ENCODE measurements around the gene PRR20B.
"Not testable (repeated sequence)": the region's sequence is repeated elsewhere in the genome, so short reads cannot be mapped to it uniquely, and the experiment has no call there.

Gene PRR20B

DNA sequence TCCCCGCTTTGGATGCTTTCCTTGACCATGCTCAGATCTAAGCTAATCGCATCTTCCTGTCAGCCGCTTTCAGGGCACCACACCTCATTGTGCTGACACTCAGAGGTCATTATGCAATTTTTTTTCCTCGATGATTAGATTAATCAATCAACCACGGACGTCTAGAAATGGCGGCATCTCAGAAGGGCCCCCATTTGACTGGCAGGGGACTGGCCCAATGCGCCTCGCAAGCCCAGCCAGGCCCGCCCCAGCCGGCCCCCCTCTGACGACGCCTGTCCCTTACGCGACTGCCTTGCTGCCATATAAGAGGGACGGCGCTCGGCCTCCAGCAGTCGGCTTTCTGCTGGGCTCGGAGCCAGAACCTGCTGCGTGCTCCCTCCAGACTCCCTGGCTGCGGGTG, at the start of gene PRR20B:
Gene PRR20B, plus strand, starts transcription at position 301 of the 400 bp plus-strand sequence. CDS start 387 bp downstream, outside the sequence.
- H3K4me1 Mint-ChIP-seq; H3K36me3 Mint-ChIP-seq (ENCODE audit: low read depth); H3K4me3 Mint-ChIP-seq; H3K9me3 Mint-ChIP-seq; H3K27me3 Mint-ChIP-seq (ENCODE audit: low read depth); H3K27ac Mint-ChIP-seq: not testable (repeated sequence)

DNA sequence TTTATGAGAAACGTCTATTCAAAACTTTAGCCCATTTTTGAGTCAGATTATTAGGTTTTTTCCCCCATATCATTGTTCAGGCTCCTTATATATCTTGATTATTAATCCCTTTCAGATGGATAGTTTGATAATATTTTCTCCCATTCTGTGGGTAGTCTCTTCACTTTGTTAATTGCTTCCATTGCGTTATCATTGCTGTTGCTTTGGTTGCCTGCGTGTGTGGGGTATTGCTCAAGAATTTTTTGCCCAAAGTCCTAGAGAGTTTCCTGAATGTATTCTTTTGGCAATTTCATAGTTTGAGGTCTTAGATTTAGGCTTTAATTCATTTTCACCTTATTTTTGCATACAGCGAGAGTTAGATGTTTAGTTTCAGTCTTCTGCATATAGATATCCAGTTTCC, 32.3 kb upstream of the PRR20B start:
- H3K9me3 Mint-ChIP-seq: peaks cover 17% of the 10 kb centered on the region
- H3K36me3 Mint-ChIP-seq (ENCODE audit: low read depth): no peaks in the 10 kb centered on the region
- no peak overlapping the region for H3K4me3 Mint-ChIP-seq
- H3K27me3 Mint-ChIP-seq (ENCODE audit: low read depth): no peaks in the 10 kb centered on the region
- H3K27ac Mint-ChIP-seq: no peak overlapping the region
- TF ChIP-seq, protein P1, sequence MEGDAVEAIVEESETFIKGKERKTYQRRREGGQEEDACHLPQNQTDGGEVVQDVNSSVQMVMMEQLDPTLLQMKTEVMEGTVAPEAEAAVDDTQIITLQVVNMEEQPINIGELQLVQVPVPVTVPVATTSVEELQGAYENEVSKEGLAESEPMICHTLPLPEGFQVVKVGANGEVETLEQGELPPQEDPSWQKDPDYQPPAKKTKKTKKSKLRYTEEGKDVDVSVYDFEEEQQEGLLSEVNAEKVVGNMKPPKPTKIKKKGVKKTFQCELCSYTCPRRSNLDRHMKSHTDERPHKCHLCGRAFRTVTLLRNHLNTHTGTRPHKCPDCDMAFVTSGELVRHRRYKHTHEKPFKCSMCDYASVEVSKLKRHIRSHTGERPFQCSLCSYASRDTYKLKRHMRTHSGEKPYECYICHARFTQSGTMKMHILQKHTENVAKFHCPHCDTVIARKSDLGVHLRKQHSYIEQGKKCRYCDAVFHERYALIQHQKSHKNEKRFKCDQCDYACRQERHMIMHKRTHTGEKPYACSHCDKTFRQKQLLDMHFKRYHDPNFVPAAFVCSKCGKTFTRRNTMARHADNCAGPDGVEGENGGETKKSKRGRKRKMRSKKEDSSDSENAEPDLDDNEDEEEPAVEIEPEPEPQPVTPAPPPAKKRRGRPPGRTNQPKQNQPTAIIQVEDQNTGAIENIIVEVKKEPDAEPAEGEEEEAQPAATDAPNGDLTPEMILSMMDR (IDR thresholded peaks at IDR 0.05; ENCODE audit: unreplicated experiment in 3 of 3): no peak
- H3K4me1 Mint-ChIP-seq: no peaks in the 10 kb centered on the region

DNA sequence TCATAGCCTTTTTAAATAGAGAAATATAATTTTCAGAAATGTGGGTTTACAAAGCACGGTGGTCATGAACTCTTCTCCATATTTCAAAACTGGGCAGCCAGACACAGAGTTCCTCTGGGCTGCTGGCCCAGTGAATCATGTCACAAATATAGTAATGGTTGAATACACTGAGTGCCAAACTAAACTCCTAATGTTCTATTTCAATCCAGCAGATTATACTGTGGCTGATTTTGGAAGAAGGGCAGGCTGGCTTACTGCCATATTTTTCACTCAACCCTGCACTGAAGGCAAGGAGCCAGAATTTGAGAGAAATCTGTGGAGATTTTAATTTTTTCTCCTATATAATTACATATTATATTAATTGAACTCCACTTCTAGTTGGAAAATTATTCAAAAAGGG, 23.6 kb upstream of the PRR20B start:
- Mint-ChIP-seq H3K9me3 (no peaks in the 10 kb centered on the region), H3K4me3 (no peak overlapping the region), H3K27me3 (ENCODE audit: low read depth) (no peaks in the 10 kb centered on the region), H3K27ac (peak overlapping the region in 2 of 3 experiments; percentile 34 to 77), H3K36me3 (ENCODE audit: low read depth) (no peaks in the 10 kb centered on the region), H3K4me1 (peaks cover 20% of the 10 kb centered on the region)
- TF ChIP-seq, protein P1 (IDR thresholded peaks at IDR 0.05; ENCODE audit: unreplicated experiment in 3 of 3): no peak

DNA sequence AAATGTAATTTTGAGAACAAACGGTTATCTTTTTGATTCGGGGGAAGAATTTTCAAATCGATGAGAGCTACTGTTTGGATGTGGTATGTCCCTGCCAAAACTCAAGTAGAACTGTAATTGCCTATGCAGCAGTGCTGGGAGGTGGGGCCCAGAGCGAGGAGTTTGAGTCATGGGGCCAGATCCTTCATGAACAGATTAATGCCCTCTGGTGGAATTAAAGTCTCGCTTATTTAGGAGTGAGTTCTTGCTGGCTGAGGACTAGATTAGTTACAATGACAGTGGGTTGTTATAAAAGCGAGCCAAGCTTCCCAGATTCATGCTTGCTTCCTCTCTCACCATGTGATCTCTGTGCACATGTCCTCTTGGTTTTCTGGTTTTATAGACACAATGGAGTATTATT, 18.4 kb upstream of the PRR20B start:
- Mint-ChIP-seq H3K4me3 (no peak overlapping the region), H3K27me3 (ENCODE audit: low read depth) (no peaks in the 10 kb centered on the region), H3K27ac (no peak overlapping the region), H3K9me3 (no peaks in the 10 kb centered on the region), H3K36me3 (ENCODE audit: low read depth) (no peaks in the 10 kb centered on the region), H3K4me1 (peaks cover 3% of the 10 kb centered on the region)
- TF ChIP-seq, protein P1 (IDR thresholded peaks at IDR 0.05; ENCODE audit: unreplicated experiment in 3 of 3): no peak

DNA sequence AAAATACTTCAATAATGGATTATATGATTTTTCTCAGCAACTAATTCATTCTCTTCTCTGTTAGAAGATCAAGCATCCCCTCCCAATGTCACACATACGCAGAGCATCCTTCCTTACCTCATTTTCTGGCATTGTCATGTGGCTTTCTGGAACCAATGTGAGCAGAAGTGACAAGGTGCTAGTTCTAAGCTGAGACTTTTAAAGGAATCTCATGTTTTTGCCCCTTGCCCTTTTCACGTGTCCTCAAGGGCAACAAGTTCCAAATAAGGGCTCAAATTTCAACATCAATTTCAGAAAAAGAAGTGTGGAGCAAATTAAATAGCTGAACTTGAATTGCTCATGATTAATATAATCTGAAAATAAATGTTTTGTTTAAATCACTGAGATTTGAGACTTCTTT, 11.2 kb upstream of the PRR20B start:
- H3K36me3 Mint-ChIP-seq (ENCODE audit: low read depth): no peaks in the 10 kb centered on the region
- H3K4me3 Mint-ChIP-seq: no peak overlapping the region
- no peaks in the 10 kb centered on the region for H3K4me1 Mint-ChIP-seq
- no peaks in the 10 kb centered on the region for H3K9me3 Mint-ChIP-seq
- TF ChIP-seq, protein P1 (IDR thresholded peaks at IDR 0.05; ENCODE audit: unreplicated experiment in 3 of 3): no peak
- no peak overlapping the region for H3K27ac Mint-ChIP-seq
- H3K27me3 Mint-ChIP-seq (ENCODE audit: low read depth): no peaks in the 10 kb centered on the region

DNA sequence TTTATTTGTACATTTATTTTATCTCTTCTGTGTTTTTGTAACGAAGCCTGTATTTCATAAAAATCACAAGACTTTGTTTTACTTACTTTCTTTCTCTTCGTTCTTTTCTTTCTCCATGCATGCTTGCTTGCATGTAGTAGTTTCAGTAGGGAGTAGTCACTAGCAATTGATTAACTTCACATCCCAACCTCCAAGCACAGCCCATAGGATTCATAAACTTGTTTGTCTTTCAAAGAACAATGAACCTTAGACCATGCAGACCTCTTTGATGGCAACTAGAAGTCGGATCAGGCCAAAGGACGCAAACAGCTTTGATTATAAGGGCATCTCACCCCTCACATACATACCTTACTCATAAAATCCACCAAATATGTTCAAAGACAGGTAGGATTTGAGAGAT, 9.7 kb upstream of the PRR20B start:
- Mint-ChIP-seq H3K27ac (peak overlapping the region; percentile 59 to 85 (median 77)), H3K27me3 (ENCODE audit: low read depth) (no peaks in the 10 kb centered on the region), H3K9me3 (no peaks in the 10 kb centered on the region), H3K4me1 (no peaks in the 10 kb centered on the region), H3K36me3 (ENCODE audit: low read depth) (no peaks in the 10 kb centered on the region), H3K4me3 (peak overlapping the region; percentile 50 to 71 (median 57))
- TF ChIP-seq, protein P1 (IDR thresholded peaks at IDR 0.05; ENCODE audit: unreplicated experiment in 3 of 3): no peak
